ENCODE results near the gene OPTN. TPM values are rescaled to one million over a fixed set of nuclear protein-coding genes. Genes with fewer than 3 reads are reported as not detected.
A peak's percentile ranks its signal among the peaks of the same experiment; 100 is the strongest.

The OPTN gene
- total RNA-seq, 1 donor from 2014 or later: 44.7 TPM

DNA sequence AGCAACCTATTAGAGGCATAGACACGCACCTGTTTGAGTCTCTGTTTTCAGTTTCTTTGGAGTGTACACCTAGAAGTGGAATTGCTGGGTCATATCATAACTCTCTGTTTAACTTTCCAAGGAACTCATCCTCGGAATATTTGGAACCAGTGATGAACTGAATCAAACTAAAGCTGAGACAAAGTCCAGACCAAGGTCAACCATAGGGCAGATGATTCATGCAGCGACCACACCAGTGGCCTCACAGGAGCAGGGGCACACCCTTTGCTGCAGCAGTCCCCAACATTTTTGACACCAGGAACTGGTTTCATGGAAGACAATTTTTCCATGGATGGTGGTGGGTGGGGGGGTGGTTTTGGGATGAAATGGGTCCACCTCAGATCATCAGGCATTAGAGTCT, 4.9 kb upstream of the OPTN start:
- Histone ChIP-seq H3K27ac (no peak overlapping the region), H3K4me1 (peaks cover 7% of the 10 kb centered on the region), H3K4me3 (no peak overlapping the region), H3K27me3 (no peaks in the 10 kb centered on the region), H3K36me3 (no peaks in the 10 kb centered on the region), H3K9me3 (no peaks in the 10 kb centered on the region)
- DNase-seq (ENCODE audit: extremely low spot score in 2 of 2): no peak
- TF ChIP-seq, protein P1, sequence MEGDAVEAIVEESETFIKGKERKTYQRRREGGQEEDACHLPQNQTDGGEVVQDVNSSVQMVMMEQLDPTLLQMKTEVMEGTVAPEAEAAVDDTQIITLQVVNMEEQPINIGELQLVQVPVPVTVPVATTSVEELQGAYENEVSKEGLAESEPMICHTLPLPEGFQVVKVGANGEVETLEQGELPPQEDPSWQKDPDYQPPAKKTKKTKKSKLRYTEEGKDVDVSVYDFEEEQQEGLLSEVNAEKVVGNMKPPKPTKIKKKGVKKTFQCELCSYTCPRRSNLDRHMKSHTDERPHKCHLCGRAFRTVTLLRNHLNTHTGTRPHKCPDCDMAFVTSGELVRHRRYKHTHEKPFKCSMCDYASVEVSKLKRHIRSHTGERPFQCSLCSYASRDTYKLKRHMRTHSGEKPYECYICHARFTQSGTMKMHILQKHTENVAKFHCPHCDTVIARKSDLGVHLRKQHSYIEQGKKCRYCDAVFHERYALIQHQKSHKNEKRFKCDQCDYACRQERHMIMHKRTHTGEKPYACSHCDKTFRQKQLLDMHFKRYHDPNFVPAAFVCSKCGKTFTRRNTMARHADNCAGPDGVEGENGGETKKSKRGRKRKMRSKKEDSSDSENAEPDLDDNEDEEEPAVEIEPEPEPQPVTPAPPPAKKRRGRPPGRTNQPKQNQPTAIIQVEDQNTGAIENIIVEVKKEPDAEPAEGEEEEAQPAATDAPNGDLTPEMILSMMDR (IDR thresholded peaks at IDR 0.05): no peak
- no peak for TF ChIP-seq POLR2AphosphoS5 (IDR thresholded peaks at IDR 0.05; ENCODE audit: insufficient read depth in 1 of 2, low read depth in 1 of 2)
- no peak for TF ChIP-seq POLR2A (IDR thresholded peaks at IDR 0.05)
- intact Hi-C loops (cut with DNase I): no loop called here

- intact Hi-C loops (cut with DNase I): no loop called here
- DNase-seq (ENCODE audit: extremely low spot score in 2 of 2): no peak
- peaks cover 7% of the 10 kb centered on the region for H3K4me1 ChIP-seq
- no peak overlapping the region for H3K4me3 ChIP-seq
- no peak overlapping the region for H3K27ac ChIP-seq
- TF ChIP-seq POLR2AphosphoS5 (IDR thresholded peaks at IDR 0.05; ENCODE audit: insufficient read depth in 1 of 2, low read depth in 1 of 2) (no peak), POLR2A (IDR thresholded peaks at IDR 0.05) (no peak)
- TF ChIP-seq, protein P1 (IDR thresholded peaks at IDR 0.05): no peak
- H3K27me3 ChIP-seq: no peaks in the 10 kb centered on the region
- H3K9me3 ChIP-seq: no peaks in the 10 kb centered on the region
- no peaks in the 10 kb centered on the region for H3K36me3 ChIP-seq
Measured at GRCh38 chr10:13095929-13096328, 4.0 kb upstream of the OPTN start.

GRCh38 chr10:13099144-13099665, 758 bp upstream of the OPTN start:
- TF ChIP-seq, protein P1 (IDR thresholded peaks at IDR 0.05): peak in 2 of 3 experiments; percentile 38 to 39
- TF ChIP-seq POLR2AphosphoS5 (IDR thresholded peaks at IDR 0.05; ENCODE audit: insufficient read depth in 1 of 2, low read depth in 1 of 2): no peak
- TF ChIP-seq POLR2A (IDR thresholded peaks at IDR 0.05): no peak
- Histone ChIP-seq H3K27ac (peak overlapping the region; percentile 99), H3K27me3 (no peaks in the 10 kb centered on the region), H3K36me3 (no peaks in the 10 kb centered on the region), H3K9me3 (no peaks in the 10 kb centered on the region), H3K4me3 (peak overlapping the region; percentile 94 to 100), H3K4me1 (peaks cover 18% of the 10 kb centered on the region)
- intact Hi-C loops (cut with DNase I): no loop called here
- DNase-seq (ENCODE audit: extremely low spot score in 2 of 2): no peak

DNA sequence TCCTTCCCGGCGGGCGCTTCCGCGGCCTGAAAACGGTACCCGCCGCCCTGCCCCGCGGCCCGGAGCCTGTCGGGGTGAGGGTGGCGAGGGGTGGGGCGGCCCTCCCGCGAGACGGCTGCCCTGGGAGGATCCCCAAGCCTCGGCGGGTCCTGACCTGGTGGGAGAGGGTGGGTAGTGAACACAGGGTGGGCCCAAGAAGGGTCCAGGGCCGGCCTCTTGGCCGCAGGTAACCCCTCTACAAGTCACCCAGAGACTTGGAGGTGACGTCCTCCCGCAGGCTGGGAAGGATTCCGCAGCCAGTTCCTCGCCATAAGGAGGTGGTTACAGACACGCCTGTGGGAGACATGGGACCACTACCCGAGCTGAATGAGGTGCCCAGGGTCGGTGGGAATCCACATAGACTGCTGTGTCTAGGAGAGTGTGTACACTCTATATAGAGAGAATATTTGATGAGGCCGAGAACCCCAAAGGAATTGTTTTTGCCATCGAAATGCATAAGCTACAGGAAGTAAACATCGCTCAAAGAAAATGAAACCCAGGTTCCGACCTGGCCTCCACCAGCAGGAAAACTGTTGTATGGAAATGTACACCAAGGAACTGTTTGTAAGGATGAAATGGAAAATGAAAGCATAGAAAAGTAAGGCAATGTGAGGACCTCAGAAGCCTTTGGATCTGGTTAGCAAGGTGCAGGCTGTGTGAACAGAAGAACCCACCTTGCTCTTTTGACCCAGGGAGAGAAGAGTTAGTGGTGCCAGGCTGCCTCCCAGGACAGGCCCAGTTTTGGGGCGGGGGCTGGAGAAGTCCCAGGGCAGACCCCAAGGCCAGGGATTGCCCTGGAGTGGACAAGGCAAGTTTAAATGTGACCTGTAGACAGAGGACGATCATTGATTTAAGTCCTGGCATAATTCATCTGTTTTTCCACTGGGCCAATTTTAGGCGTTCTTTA, 659 bp downstream of the OPTN start:
- Histone ChIP-seq H3K9me3 (no peaks in the 10 kb centered on the region), H3K27ac (peak overlapping the region; percentile 99), H3K4me3 (peak overlapping the region; percentile 94 to 100), H3K4me1 (peaks cover 23% of the 10 kb centered on the region), H3K36me3 (no peaks in the 10 kb centered on the region), H3K27me3 (no peaks in the 10 kb centered on the region)
- DNase-seq (ENCODE audit: extremely low spot score in 2 of 2): no peak
- no peak for TF ChIP-seq POLR2AphosphoS5 (IDR thresholded peaks at IDR 0.05; ENCODE audit: insufficient read depth in 1 of 2, low read depth in 1 of 2)
- no peak for TF ChIP-seq POLR2A (IDR thresholded peaks at IDR 0.05)
- TF ChIP-seq, protein P1 (IDR thresholded peaks at IDR 0.05): no peak
- intact Hi-C loops (cut with DNase I): no loop called here

All from vagina (tissue), 2 donors.